GM12874 (cell line): ENCODE measurements around the gene PLAGL2.

Experiments
- CTCF ChIP-seq: IDR thresholded peaks from 2 replicates; pipeline ENCODE4 v1.5.1; 2011; ENCODE audit warnings: low read depth, mild to moderate bottlenecking, control low read depth, low read length, moderate library complexity; ENCODE audit not compliant: insufficient read depth

The PLAGL2 gene

GRCh38 chr20:32234135-32234808 is 26.7 kb upstream of the PLAGL2 start:
- no peak for TF ChIP-seq CTCF

GRCh38 chr20:32233286-32233685 is 25.7 kb upstream of the PLAGL2 start:
- TF ChIP-seq CTCF, result no peak

DNA sequence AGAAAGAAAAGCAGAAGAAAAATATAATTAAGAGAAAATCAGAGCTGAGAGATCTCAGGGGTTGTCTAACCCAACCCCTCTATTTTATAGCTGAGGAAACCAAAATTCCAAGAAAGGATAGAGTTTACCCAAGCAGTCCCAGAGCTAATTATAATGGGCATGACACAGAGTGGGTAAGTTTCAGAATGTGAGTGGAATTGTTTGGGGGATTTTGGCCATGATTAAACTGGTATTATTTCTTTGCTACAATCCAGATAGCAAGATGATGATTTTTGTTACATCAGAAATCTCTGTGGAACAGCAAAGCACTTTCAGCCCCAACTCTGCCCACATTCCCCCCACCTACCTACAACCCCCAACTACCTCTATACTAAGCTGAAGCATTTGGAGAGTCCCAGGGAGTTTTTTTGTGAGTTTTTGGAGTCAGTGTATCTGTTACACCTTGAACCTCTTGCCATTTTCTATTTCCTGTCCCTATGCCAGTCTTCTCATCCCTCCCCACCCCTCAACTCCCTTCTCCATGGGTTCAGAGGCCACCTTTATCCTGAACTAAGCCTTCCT is 24.9 kb upstream of the PLAGL2 start:
- TF ChIP-seq CTCF, result no peak

- no peak for TF ChIP-seq CTCF
These were observed 24.3 kb upstream of the PLAGL2 start for GRCh38 chr20:32231847-32232246.

GRCh38 chr20:32231245-32231644 is 23.7 kb upstream of the PLAGL2 start:
- no peak for TF ChIP-seq CTCF

GRCh38 chr20:32230707-32231106 is 23.2 kb upstream of the PLAGL2 start:
- TF ChIP-seq CTCF, result no peak

DNA sequence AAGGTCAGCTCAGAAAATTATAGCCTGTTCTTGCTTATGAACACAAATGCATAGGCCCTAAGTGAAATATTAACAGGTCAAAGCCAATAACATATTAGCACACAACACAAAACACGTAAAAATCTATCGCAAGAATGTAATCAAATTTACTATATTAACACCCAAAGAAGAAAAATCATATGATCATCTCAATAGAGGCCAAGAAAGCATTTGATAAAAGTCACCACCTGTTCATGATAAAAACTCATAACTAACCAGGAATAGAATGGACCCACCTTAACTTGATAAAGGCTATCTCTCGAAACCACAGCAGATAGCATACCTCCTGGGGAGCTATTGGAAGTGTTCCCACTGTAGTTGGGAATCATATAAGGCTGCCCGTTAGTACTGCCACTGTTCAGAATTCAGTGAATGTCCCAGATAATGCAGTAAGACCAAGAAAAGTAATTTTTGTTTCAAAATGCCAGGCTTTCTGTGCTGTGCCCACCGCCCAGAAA is 21.8 kb upstream of the PLAGL2 start:
- TF ChIP-seq CTCF, result no peak
